CD4-positive, alpha-beta T cell treated with Interleukin-21 for 1 hour (primary cell): ENCODE data around the gene MAOB.
"Not testable (repeated sequence)": the region's sequence is repeated elsewhere in the genome, so short reads cannot be mapped to it uniquely, and the experiment has no call there.

Experiments
- DNase-seq: peaks from one replicate; pipeline ENCODE4 v3.0.0-alpha.2; 2020

MAOB gene

DNA sequence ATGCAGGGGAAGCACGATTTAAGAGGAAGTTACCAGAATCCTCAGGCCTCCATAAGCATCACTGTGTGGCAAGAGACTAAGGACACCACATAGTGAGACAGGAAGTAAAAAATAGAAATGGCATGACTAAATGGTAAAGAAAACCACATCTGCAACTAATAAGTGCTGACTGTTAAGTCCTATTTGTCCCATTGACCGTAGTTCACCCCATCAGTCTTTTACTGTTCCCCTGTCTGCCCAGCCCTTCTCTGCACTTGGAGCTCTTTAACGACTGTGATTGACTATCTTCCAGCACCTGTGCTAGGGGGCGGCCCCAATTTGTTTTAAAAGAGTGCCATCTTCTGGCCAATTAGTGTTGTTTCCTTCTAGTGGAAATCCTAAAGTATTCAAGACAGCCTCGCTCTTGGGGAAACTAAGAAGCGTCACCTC, 132.0 kb downstream of the MAOB start:
- peak; percentile 59 for DNase-seq

DNA sequence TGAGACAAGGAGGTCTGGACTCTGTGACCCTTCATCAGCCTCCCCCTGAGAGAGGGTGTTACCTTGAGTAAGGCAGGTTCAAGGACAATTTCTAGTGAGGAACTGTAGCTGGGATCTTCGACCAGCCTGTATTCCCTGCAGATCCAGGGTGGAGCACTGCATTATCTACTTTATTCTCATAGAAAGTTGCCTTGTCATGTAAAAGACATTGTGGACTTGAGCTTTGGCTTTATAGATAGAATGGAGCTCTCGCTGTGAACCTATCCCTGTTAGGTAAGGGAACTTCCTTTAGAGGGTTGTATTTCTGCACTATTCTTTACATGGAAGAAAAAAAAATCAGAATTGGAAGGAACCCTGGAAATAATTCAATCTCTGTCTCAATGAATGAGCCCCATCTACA, 134.8 kb downstream of the MAOB start:
- DNase-seq: no peak

DNA sequence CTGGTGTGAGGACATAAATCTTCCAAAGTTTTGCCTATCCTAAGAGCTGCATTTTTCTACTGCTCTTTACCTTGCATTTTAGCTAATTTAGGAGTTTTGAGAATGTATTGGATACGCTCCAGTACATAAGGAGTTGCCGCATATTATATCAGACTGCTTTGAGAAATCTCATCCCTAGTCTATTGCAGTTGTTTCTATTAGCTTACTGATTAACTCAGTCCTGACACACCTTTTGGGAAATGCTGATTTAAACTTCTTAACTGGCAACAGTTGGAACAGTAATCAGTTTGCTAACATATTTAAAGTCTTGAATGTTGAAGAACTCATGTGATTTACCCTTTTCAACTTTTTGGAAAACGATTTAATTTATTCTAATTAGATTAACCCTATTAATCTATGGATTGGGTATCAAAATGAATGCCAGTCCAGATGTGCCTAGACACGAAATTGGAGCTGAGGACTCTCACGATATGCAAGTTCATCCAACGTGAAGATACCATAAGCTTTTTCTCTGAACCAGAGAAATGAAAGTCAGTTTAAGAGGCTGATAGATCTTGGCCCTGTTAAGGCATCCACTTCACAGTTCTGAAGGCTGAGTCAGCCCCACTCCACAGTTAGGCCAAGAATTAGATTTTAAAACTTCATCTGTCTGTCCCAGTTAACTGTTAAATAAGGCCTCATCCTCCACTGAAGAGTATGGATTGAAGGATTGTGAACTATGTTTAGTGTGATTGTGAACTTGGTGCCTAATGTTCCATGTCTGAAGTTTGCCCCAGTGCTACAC, 136.1 kb downstream of the MAOB start:
- DNase-seq: no peak

DNA sequence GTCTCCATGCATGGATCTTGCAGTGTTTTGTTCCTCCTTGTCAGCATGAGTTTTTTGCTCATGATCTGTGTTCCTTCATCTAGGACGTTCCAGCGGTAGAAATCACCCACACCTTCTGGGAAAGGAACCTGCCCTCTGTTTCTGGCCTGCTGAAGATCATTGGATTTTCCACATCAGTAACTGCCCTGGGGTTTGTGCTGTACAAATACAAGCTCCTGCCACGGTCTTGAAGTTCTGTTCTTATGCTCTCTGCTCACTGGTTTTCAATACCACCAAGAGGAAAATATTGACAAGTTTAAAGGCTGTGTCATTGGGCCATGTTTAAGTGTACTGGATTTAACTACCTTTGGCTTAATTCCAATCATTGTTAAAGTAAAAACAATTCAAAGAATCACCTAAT, 138.0 kb downstream of the MAOB start:
- DNase-seq: no peak

DNA sequence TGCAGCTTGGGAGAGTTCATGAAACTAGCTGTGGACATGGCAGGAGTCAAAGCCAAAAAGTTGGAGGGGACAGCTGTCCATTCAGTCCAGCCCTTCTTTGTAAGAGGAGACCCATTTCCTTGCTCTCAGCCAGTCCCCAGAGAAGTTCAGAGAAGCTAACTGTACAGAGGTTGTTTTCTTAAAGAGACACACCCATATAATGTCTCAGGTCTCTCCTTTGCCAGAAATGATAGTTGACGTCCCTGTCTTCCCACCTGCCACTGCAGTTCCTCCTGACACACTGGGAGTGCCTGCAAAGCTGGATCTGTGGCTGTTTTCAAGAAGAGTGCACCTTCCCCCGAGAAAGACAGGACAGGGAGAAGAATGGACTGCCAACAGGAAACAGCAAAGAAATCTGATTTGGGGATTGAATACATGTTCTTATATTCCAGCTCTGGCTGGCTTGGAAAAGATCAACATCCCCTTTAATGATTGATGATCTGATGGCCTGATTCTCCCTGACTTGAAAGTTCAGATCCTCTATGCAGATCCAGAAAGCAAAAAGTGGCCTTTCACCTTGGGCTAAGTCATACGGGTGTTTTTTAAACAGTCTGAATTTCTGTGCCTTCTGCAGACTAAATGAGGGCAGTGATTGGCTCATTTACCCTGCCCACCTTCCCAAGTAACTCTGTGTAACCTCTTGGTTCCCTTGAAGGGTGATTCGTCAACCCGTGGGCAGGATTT, 139.0 kb downstream of the MAOB start:
- no peak for DNase-seq

DNA sequence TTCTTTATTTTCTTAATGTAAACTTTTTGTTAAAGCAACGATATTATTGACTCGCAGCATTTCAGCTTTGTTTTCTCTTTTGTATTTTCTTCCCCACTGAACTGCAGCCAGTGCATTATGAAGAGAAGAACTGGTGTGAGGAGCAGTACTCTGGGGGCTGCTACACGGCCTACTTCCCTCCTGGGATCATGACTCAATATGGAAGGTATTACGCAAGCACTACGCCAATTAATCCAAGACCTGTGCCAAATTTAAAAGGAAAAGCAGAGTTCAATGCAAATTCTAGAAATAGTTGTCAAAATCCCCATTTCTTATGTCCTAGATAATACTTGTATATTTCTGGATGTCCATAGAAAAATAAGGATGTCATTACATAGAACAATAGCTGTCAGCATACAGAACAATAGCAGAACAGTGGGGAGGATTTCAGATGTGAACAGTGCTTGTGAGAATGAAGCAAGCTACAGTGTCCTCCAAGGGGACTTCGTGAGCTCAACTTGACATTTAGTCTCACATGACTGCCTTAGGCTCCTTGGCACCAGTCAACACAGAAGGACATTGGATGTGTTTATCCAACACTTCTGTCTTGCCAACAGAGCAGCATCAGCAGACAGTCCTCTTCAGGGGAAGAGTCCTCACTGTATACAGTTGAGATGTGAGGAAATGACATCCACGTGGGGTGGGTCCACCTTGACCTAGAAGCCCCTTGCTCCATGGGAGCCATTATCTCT, 140.2 kb downstream of the MAOB start:
- no peak for DNase-seq

DNA sequence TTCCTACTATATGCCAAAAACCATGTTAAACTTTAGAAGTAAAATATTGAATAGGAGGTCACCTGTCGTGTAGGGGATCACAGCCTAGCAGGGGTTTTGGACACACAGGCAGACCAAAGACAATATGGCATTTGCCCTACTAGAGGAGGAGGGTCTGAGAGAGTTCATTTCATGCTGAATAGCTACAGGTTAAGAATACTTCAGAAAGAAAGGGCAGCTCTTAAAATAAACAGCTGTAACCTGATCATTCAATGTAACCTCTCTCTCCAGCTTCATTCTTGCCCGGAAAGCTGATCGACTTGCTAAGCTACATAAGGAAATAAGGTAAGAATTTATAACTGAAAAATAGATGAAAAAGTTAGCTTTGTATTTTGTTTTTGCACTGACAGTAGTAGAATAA, 146.3 kb downstream of the MAOB start:
- DNase-seq: no peak

DNA sequence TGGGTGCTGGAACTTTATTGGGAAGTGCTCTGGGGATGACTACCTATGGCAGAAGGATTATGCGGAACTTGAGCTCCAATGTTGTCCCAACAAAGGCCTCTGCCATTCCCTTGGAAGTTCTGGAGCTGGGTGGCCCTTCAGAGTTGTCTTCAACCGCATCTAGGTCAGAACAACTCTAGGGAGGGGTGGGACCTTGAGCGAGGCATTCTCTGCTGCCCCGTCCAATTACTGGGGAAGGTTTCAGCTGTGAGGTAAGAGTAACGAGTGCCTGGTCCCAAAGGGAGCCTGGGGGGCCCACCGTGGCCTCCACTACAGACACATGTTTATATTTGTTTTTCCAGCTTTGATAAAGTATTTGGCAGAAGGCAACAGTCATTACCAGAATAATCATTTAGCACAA, 146.7 kb downstream of the MAOB start:
- no peak for DNase-seq

DNA sequence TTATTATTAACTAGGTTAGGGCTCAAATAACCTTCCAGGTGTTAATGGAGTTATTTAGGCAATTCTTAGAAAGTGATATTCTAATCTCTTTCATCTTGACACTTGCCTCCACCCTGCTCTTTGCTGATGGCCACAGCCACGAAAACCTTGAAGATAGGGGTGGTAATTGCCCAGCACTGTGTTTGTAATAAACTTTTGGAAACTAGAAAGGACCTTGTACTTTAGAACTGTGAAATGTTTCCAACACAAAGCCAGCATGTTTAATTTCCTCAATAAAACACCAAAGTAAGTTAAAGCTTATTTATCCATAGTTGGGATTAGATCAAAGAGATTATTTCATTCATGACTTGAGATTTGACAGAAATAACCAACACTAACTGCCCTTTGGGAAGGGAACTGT, 147.8 kb downstream of the MAOB start:
- DNase-seq: no peak

DNA sequence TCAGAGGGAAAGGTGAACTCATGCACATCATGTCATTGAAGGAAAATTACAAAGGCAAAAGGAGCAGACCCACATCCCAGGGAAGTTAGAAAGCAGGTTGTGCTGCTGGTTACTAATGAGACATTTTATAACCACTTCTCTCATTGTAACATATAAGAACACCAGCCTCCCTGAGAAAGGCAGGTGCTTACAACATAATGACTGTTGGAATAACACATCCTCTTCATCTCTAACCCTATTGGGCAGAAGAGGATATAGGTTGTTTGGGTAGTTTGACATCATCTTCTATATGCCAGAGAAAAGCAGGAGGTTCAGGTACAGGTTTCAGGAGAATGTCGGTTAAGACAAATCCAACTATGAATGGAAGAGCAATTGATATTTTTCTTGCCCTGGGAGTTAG, 148.6 kb downstream of the MAOB start:
- DNase-seq: no peak

DNA sequence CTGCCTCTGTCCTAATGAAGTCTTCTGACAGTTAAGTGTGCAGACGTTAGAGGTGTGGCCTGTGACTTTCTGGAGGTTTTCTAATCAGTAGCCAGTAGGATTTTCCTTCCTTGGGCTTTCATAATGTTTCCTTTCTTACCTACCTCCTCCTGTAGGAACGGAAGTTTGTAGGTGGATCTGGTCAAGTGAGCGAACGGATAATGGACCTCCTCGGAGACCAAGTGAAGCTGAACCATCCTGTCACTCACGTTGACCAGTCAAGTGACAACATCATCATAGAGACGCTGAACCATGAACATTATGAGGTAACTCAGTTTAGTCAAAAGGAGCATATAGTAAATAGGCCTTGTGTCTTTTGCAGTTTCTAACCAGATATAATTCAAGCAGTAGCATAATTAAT, 151.2 kb downstream of the MAOB start:
- DNase-seq: no peak

DNA sequence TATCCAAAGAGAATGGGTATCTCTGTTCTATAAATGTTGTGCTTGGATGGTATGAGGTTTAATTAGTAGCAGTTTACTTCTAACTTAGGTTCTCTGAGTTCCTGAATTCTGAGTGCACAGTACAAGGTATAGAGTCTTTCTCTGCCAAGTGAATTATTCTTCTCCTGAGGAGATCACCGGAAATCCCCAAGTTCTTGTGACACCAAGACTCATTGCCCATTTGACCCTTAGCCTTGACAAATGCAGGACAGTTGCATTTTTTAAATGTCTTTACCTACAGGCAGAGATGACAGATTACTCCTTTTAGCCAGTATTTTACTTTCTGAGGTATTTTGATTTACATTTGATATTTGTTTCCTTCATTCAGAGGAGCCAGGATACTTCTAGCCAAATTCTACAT, 153.3 kb downstream of the MAOB start:
- DNase-seq: no peak

DNA sequence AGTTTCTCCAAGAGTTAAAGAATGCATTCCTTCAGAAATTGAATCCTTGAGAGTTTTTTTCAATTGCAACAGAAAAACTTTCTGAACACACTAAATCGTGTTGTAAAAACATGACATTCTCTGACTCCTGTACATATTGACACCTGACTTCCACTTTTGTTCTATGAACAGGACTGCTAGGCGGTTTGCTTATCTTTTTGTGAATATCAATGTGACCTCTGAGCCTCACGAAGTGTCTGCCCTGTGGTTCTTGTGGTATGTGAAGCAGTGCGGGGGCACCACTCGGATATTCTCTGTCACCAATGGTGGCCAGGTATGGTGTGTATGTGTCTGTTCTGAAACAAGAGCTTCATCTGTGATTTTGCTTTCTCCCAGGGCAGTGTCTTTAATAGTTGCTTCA, 154.2 kb downstream of the MAOB start:
- no peak for DNase-seq

DNA sequence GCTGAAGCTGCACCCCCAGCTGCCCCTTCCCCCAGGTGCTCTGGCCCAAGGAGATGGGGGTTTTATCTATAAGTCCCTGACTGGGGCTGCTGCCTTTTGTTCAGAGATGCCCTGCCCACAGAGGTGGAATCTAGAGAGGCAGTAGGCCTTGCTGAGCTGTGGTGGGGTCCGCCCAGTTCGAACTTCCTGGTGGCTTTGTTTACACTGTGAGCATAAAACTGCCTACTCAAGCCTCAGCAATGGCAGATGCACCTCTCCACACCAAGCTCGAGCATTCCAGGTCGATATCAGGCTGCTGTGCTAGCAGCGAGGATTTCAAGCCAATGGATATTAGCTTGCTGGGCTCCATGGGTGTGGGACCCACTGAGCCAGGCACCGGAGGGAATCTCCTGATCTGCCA, 155.0 kb downstream of the MAOB start:
- DNase-seq: not testable (repeated sequence)

DNA sequence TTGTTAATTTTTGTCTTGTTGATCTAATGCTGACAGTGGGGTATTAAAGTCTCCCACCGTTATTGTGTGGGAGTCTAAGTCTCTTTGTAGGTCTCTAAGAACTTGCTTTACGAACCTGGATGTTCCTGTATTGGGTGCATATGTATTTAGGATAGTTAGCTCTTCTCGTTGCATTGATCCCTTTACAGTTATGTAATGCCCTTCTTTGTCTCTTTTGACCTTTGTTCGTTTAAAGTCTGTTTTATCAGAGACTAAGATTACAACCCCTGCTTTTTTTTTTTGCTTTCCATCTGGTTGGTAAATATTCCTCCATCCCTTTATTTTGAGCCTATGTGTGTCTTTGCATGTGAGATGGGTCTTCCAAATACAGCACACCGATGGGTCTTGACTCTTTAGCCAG, 157.0 kb downstream of the MAOB start:
- DNase-seq: not testable (repeated sequence)

DNA sequence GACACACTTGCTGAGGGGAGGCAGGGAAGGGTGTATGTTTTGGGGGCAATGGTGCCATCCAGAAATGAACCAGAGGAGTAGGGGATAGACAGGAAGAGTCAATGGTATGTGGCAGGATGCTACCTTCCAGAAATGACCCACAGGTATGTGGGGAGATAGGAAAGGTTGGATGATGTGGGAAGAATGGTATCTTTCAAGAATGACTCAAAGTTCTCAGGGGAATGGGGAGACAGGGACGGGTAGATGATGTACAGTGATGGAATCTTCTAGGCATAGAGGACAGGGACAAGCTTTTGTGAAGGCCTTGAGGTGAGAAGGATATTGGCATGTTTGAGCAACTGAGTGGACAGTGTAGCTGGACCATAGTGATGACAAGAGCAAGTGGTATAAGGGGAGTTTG, 161.3 kb downstream of the MAOB start:
- no peak for DNase-seq

DNA sequence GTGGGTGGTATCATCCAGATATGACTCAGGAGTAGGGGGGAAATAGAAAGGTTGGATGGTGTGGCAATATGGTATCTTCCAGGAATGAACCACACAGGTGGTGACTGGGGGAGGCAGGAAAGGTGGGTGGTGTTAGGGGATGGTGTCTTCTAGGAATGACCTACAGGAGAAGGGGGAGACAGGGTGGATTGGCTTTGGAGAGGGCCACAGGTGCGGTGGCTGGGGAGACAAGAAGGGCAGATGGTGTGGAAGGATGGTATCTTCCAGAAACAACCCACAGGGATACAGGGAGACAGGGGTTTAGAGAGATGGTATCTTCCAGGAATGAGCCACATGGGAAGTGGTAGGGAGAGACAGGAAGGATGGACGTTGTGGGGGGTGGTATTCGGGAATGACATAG, 162.2 kb downstream of the MAOB start:
- no peak for DNase-seq

DNA sequence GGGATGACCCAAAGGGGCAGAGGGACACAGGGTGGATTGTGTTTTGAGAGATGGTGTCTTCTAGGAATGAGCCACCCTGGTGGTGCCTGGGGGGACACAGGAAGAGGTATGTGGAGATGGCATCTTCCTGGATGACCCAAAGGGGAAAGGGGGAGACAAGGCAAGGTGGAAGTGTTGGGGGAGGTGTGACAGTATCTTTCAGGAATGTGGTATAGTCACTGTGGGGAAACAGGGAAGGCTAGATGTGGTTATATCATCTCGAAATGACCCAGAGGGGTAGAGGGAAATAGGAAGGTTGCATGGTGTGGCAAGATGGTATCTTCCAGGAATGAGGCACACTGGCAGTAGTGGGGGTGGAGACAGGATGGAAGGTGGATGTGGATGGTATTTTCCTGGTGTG, 163.3 kb downstream of the MAOB start:
- no peak for DNase-seq

DNA sequence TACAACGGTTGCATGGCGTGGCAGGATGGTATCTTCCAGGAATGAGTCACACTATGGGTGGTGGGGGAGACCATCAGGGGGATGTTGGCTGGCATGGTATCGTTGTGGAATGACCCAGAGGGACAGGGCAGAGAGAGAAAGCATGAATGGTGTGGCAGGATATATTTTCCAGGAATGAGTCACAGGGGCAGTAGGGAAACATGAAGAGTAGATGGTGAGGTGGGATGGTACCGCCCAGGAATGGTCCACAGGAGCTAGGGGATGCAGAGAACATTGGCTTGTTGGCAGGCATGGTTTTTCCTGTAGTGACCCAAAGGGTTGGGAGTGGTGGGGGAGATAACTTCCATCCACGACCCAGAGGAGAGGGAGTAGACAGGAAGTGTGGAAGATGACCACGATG, 163.7 kb downstream of the MAOB start:
- no peak for DNase-seq

DNA sequence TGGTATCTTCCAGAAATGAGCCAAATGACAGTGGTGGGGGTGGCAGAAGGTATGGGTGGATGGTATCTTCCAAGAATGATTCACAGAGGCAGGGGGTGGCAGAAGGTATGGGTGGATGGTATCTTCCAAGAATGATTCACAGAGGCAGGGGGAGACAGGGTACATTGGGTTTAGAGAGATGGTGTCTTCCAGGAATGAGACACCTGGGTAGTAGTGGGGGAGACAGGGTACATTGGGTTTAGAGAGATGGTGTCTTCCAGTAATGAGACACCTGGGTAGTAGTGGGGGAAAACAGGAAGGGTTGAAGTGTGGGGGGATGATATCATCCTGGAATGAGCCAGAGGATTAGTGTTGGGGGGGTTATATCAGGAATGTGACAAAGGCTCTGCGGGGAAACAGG, 164.2 kb downstream of the MAOB start:
- no peak for DNase-seq

DNA sequence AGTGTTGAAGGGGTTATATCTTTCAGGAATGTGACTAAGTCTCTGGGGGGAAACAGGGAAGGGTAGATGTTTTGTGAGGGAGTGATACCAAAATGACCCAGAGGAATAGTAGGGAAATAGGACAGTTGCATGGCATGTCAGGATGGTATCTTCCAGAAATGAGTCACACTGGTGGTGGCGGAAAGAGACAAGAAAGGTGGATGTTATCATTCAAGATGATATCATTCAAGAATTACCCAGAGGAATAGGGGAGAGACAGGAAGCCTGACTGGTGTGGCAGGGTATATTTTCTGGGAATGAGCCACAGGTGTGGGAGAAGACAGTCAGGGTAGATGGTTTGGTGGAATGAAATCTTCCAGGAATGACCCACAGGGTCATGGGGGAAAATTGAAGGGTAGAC, 165.1 kb downstream of the MAOB start:
- DNase-seq: no peak

DNA sequence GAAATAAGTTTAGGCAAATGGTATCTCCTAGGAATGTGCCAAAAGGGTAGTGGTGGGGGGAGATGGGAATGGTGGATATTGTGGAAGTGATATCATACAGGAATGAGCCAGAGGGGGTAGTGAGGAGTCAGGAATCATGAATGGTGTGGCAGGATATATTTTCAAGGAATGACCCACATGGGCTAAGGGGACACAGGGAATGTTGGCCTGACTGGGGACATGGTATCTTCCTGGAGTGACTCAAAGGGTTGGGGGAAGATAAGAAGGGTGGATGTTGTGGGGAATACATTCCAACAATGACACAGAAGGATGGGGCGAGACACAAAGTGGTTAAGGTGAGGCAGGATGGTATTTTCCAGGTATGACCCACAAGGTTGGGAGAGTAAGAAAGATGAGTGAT, 165.6 kb downstream of the MAOB start:
- DNase-seq: no peak
